SU-DHL-6 (cell line): Measurements from ENCODE around the gene VPS13A.

Source experiments
- CTCF ChIP-seq: fragments of 200-600 bp; sonication (generic); IDR thresholded peaks from one replicate; pipeline ENCODE4 v1.5.1; 2017; ENCODE audit warnings: antibody characterized with exemption, mild to moderate bottlenecking, low read length, moderate library complexity; ENCODE audit not compliant: insufficient read depth, poor library complexity, severe bottlenecking
- EZH2phosphoT487 ChIP-seq: fragments of 200-600 bp; sonication (generic), shearing (Covaris generic); conservative IDR thresholded peaks from 2 replicates; pipeline ENCODE4 v1.6.1; 2018; ENCODE audit warnings: mild to moderate bottlenecking, antibody characterized with exemption, low read length, moderate library complexity, mixed read lengths

DNA sequence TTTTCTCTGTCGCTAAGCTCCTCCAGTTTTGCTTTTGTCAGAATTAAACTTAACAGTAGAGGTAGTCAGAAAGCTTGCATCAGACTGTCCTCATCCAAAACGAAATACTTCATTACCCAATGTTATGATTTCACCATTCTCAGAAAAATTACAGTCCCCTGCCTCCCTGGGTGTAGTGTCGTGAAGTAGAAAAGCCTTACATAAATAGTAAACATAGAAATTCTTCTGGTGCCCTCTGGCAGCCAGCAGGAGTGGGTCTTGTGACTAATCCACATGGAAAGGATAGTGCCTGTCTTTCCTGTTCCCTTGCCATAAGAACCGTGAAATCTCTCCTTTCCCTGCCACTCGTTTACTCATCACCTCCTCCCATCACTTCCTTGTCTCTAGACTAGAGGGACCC lies 240.2 kb downstream of the VPS13A start:
- TF ChIP-seq CTCF: no peak
- no peak for TF ChIP-seq EZH2phosphoT487
